HG02852 (cell line): Measurements from ENCODE around the gene FAM120C.

ENCODE experiments used
- ATAC-seq: cut with Tn5 transposase; IDR thresholded peaks from one replicate; pipeline ENCODE4 v1.9.1; 2021; ENCODE audit warnings: mild to moderate bottlenecking, moderate library complexity; ENCODE audit not compliant: unreplicated experiment

The FAM120C gene, protein sequence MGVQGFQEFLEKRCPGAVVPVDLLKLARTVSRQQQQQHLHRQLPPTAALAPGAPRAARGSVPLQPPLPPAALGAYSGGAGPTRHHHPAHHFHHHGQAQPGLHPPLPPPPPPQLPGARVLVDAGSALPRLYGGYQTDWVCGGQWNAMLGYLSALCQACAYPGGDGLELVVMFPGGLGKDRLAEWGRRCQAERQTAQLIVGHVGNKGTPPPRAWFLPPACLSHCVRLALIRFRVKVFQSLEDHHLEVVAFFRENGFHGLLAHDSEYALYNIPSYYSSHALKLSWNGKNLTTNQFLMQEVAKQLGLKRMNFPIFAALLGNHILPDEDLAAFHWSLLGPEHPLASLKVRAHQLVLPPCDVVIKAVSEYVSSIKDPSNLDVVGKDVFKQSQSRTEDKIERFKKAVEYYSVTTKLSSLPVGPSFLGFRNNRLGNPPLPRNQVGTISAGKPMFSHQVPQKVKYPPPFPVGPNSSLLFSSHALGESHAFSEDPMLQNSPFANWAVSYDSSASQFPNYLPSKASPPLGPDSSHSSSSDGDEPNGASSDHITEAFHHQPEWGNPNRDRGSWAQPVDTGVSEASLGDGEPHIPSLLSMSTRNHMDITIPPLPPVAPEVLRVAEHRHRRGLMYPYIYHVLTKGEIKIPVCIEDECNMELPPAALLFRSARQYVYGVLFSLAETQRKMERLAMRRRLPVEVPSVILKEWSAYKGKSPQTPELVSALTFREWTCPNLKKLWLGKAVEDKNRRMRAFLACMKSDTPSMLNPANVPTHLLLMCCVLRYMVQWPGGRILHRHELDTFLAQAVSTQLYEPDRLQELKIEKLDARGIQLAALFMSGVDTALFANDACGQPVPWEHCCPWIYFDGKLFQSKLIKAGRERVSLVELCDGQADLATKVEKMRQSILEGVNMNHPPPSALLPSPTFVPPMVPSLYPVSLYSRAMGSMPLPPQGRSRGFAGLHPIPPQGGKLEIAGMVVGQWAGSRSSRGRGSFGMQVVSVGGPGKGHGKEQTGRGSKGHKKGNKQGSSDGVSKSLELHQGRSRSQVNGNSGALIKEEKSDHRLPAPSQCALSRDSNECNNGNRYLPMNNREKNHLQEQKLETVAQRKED

GRCh38 chrX:54182864-54183613, at the start of gene FAM120C:
Gene FAM120C, minus strand, starts transcription at chrX:54183254. Its CDS starts 56 bp downstream, at chrX:54183198.
- ATAC-seq = peak; percentile 45

GRCh38 chrX:54230435-54231148, 47.5 kb upstream of the FAM120C start:
- ATAC-seq = no peak

DNA sequence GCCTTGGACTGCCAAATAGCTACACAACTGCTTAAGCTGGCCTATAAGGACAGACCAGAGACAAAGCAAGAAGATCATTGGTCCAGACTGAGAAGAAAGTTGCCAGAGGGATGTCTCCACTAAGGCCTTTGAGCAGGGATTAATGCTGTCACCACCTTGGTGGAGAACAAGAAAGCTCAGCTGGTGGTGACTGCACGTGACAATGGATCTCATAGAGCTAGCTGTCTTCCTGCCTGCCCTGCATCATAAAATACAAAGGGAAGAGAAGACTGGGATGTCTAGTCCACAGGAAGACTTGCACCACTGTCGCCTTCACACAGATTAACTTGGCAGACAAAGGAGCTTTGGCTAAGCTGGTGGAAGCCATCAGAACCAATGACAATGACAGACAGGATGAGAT, 40.5 kb upstream of the FAM120C start:
- ATAC-seq = no peak

- ATAC-seq = no peak
These were observed 30.5 kb upstream of the FAM120C start for GRCh38 chrX:54213603-54214002.

- ATAC-seq = no peak
These were observed 25.5 kb upstream of the FAM120C start for GRCh38 chrX:54208531-54208930.

DNA sequence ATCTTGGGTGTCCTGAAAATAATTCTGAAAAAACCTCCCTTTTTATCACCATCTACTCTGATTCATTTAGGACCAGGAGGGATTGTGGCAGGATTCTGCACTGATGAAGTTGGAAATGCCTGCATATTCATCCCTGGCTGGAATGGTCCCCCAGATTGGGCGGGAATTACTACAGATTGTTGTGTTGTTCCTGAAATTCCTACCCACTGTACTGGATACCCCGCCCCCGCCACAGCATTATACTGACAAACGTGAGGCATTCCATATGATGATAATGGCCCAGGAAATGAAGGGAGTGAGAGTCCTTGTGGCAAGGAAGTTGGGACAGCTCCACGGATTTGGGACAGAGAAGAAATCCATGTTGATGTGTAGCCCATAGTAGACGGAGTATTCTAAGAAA, 15.2 kb upstream of the FAM120C start:
- no peak for ATAC-seq

GRCh38 chrX:54194982-54195588, 12.0 kb upstream of the FAM120C start:
- no peak for ATAC-seq

- no peak for ATAC-seq
These were observed 10.2 kb upstream of the FAM120C start for GRCh38 chrX:54193085-54193821.

- ATAC-seq = no peak
These were observed 1.4 kb upstream of the FAM120C start for GRCh38 chrX:54184474-54184873.

- peak; percentile 57 for ATAC-seq
These were observed 725 bp downstream of the FAM120C start for GRCh38 chrX:54182194-54182863.

DNA sequence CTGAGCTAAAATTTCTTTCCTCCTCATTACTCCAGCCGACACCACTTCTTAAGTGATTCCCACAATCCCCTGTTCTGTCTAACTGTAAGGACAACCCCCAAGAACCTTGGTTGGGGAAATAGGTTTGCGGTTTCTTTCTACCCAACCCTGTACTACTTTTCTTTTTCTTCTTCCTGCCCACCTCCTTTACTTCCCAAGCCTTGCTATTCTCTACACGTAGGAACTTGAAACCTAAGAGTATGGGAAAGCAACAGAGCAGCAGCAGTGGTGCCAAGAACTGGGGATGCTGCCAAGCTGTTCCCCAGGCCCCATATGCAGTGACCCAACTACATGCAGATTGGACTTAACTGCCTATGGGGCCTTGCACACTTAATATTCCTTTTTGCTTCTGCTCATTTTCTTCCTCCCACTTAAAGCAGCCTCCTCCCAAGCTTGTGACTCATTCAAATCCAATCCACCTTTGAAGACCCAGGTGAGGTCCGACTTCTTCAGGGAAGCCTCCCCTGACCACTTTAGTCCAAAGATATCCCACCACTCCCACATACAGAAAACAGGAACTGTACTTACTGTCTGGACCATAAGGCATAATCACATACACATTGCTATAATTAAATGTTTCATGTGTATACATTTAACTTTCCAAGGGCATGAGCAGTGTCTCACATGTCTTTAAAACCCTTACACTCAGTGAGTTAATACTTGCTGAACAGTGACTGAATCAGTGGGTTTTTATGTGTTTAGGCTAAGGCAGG, 1.7 kb downstream of the FAM120C start:
- ATAC-seq = no peak

GRCh38 chrX:54180403-54180802, 2.7 kb downstream of the FAM120C start:
- ATAC-seq = no peak

GRCh38 chrX:54178100-54178940, 4.7 kb downstream of the FAM120C start:
- ATAC-seq = peak; percentile 34

- ATAC-seq = no peak
These were observed 5.7 kb downstream of the FAM120C start for GRCh38 chrX:54177306-54177705.

DNA sequence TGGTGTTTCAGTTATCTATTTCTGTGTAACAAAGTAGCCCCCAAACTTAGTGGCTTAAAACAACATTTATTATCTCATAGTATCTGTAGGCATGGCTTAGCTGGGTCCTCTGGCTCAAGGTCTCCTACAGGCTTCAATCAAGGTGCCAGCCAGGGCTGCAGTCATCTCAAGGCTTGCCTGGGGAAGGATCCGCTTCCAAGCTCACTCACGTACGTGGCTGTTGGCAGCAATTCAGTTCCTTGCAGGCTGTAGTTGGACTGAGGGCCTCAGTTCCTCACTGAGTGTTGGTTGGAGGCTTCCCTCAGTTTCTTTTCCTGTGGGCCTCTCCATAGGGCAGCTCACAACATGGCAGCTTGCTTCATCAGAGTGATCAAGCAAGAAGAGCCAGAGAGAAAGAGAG, 9.3 kb downstream of the FAM120C start:
- ATAC-seq = no peak

DNA sequence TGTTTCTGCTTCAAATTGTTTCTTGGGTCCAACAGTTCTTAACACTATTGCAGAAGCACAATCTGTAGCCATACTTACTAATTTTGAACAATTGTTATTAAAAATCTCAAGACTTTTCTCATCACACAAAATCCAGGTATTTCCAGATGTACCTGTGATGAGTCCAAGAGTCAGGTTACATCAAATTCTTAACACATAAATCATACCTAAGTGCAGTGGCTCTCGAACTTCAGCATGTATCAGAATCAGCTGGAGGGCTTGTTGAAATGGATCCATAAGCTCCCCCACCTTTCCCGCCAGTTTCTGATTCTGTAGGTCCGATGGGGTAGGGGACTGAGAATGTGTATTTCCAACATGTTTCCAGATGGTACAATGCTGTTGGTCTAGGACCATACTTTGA, 10.6 kb downstream of the FAM120C start:
- no peak for ATAC-seq
